ENCODE results near the gene GREM2.

DNA sequence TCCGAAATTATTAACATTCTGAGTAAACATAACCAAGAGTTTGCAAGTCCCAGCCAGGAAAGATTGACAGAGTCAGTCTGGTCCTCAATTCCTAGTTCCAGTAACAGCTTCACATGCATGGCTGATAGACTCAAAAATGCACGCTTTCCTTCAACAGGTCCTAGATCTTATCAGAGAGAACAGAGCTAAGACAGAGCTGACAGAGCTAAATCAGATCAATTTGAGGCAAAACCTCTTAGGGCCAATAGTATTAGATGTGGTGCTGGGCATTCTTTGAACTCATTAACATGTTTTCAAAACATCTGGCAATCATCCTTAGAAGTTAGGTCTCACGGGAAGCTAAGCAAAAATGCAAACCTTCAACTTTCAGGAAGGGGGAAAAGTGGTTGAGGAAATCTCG, 114.0 kb downstream of the GREM2 start:
- TF ChIP-seq ESRRA (CRISPR knock-in tag; IDR thresholded peaks at IDR 0.05; ENCODE audit: borderline replicate concordance) (no peak), ZNF423 (CRISPR knock-in tag; IDR thresholded peaks at IDR 0.05) (no peak), TEAD4 (CRISPR knock-in tag; IDR thresholded peaks at IDR 0.05) (no peak), ETV6 (CRISPR knock-in tag; IDR thresholded peaks at IDR 0.05) (no peak), ZNF232 (CRISPR knock-in tag; IDR thresholded peaks at IDR 0.05) (no peak), SP1 (CRISPR knock-in tag; conservative IDR thresholded peaks at IDR 0.05) (no peak), TCF7 (CRISPR knock-in tag; IDR thresholded peaks at IDR 0.05; ENCODE audit: low read depth) (no peak)
- TF ChIP-seq, protein P1, sequence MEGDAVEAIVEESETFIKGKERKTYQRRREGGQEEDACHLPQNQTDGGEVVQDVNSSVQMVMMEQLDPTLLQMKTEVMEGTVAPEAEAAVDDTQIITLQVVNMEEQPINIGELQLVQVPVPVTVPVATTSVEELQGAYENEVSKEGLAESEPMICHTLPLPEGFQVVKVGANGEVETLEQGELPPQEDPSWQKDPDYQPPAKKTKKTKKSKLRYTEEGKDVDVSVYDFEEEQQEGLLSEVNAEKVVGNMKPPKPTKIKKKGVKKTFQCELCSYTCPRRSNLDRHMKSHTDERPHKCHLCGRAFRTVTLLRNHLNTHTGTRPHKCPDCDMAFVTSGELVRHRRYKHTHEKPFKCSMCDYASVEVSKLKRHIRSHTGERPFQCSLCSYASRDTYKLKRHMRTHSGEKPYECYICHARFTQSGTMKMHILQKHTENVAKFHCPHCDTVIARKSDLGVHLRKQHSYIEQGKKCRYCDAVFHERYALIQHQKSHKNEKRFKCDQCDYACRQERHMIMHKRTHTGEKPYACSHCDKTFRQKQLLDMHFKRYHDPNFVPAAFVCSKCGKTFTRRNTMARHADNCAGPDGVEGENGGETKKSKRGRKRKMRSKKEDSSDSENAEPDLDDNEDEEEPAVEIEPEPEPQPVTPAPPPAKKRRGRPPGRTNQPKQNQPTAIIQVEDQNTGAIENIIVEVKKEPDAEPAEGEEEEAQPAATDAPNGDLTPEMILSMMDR (IDR thresholded peaks at IDR 0.05): no peak
- TF ChIP-seq, protein P2, sequence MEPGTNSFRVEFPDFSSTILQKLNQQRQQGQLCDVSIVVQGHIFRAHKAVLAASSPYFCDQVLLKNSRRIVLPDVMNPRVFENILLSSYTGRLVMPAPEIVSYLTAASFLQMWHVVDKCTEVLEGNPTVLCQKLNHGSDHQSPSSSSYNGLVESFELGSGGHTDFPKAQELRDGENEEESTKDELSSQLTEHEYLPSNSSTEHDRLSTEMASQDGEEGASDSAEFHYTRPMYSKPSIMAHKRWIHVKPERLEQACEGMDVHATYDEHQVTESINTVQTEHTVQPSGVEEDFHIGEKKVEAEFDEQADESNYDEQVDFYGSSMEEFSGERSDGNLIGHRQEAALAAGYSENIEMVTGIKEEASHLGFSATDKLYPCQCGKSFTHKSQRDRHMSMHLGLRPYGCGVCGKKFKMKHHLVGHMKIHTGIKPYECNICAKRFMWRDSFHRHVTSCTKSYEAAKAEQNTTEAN (CRISPR knock-in tag; IDR thresholded peaks at IDR 0.05): no peak
- TF ChIP-seq, protein P3, sequence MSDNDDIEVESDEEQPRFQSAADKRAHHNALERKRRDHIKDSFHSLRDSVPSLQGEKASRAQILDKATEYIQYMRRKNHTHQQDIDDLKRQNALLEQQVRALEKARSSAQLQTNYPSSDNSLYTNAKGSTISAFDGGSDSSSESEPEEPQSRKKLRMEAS (CRISPR knock-in tag; IDR thresholded peaks at IDR 0.05): no peak

Measured in WTC11 (cell line).